Measurements from ENCODE around the gene RFPL1.
"Not testable (repeated sequence)": the region's sequence is repeated elsewhere in the genome, so short reads cannot be mapped to it uniquely, and the experiment has no call there.

Gene RFPL1

DNA sequence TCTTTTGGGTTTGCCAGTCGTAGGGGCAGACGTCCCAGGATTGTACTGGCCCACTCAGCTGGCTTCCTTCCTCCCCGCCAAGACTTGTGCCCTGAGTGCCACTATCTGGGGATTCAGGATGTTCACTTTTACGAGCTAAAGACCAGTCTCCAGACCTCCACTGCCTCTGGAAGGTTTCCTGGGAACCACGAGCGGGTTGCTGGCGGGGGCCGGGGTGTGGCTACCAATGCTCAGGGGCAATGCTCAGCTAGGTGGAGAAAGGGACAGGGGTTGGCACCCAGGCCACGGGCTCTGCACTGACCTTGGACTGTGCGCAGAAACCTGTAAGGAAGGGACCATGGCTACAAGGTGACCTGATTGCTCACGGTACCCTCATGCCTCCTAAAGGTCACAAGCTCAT, 43.9 kb downstream of the RFPL1 start:
- TF ChIP-seq CTCF (IDR thresholded peaks at IDR 0.05; ENCODE audit: low read depth, low read length, missing control alignments): no peak
- DNase-seq (ENCODE audit: low read depth): no peak
- H3K4me3 ChIP-seq (ENCODE audit: low read depth, low read length): no peak overlapping the region

GRCh38 chr22:29482726-29483125, 44.3 kb downstream of the RFPL1 start:
- DNase-seq (ENCODE audit: low read depth): no peak
- TF ChIP-seq CTCF (IDR thresholded peaks at IDR 0.05; ENCODE audit: low read depth, low read length, missing control alignments): no peak
- H3K4me3 ChIP-seq (ENCODE audit: low read depth, low read length): no peak overlapping the region

- no peak for DNase-seq (ENCODE audit: low read depth)
- TF ChIP-seq CTCF (IDR thresholded peaks at IDR 0.05; ENCODE audit: low read depth, low read length, missing control alignments): no peak
- no peak overlapping the region for H3K4me3 ChIP-seq (ENCODE audit: low read depth, low read length)
These were observed 44.9 kb downstream of the RFPL1 start for GRCh38 chr22:29483254-29483653.

- TF ChIP-seq CTCF (IDR thresholded peaks at IDR 0.05; ENCODE audit: low read depth, low read length, missing control alignments): no peak
- no peak overlapping the region for H3K4me3 ChIP-seq (ENCODE audit: low read depth, low read length)
- no peak for DNase-seq (ENCODE audit: low read depth)
These were observed 46.3 kb downstream of the RFPL1 start for GRCh38 chr22:29484642-29485041.

DNA sequence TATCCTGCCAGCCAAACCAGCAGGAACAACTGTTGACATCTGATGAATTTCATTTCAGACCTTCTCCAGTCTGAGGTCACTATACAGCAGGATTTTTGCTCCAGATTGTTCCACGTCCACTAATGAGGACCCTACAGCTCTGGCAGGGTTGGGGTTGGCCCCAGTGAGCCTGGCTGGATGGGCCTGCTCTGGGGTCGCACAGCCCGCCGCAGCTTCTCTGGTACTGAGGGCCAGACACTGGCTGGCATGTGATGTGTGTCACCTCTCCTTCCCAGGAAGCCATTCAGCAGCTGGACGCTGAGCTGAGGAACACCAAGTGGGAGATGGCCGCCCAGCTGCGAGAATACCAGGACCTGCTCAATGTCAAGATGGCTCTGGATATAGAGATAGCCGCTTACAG, 47.1 kb downstream of the RFPL1 start:
- DNase-seq (ENCODE audit: low read depth): no peak
- no peak for TF ChIP-seq CTCF (IDR thresholded peaks at IDR 0.05; ENCODE audit: low read depth, low read length, missing control alignments)
- H3K4me3 ChIP-seq (ENCODE audit: low read depth, low read length): no peak overlapping the region

- no peak for TF ChIP-seq CTCF (IDR thresholded peaks at IDR 0.05; ENCODE audit: low read depth, low read length, missing control alignments)
- no peak overlapping the region for H3K4me3 ChIP-seq (ENCODE audit: low read depth, low read length)
- no peak for DNase-seq (ENCODE audit: low read depth)
These were observed 49.1 kb downstream of the RFPL1 start for GRCh38 chr22:29487426-29487986.

GRCh38 chr22:29489127-29489780, 50.9 kb downstream of the RFPL1 start:
- DNase-seq (ENCODE audit: low read depth); H3K4me3 ChIP-seq (ENCODE audit: low read depth, low read length): not testable (repeated sequence)
